Activated naive CD4-positive, alpha-beta T cell (primary cell): Measurements from ENCODE around the gene HTR6.
A peak's percentile ranks its signal among the peaks of the same experiment; 100 is the strongest.

Source experiments
- DNase-seq, 4 experiments: peaks; one replicate each; lab custom pipeline; 2025; lab: John Stamatoyannopoulos, UW

Gene HTR6

DNA sequence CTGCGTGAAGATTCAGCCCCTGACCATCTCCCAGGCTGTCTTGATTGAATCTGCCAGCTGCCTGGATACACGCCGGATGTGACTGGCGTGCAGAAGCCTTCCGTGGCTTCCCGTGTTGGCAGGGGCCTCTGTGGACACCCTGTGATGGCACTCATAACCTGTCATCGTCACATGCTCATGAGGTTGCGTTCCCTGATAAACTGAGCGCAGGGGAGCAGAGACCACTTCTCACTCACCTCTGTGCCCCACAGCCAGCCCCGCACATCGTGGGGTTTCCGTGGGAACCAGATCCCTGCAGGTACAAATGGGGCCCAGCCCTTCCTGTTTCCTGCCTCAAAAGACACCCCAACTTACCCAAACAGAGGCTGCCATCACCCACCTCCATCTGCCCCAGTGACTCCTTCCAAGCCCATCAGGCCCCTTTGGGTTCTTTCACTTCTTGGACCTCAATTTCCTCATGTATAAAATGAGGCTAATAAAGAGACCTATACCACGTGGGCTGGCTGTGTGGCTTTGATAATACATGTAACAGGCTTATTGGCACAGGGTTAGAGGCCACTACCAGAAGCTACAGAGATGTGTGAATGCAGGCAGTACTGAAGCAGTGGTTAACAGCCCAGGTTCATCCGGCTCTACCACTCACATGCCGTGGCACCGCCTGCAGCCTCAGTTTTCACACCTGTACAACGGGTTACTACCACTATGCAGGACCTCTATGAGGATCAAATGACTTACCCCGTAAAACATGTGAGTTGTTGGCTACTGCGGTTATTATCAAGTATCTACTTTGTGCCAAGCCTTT, 23.6 kb downstream of the HTR6 start:
- DNase-seq, result peak in 2 of 4 experiments; percentile 13 to 22

DNA sequence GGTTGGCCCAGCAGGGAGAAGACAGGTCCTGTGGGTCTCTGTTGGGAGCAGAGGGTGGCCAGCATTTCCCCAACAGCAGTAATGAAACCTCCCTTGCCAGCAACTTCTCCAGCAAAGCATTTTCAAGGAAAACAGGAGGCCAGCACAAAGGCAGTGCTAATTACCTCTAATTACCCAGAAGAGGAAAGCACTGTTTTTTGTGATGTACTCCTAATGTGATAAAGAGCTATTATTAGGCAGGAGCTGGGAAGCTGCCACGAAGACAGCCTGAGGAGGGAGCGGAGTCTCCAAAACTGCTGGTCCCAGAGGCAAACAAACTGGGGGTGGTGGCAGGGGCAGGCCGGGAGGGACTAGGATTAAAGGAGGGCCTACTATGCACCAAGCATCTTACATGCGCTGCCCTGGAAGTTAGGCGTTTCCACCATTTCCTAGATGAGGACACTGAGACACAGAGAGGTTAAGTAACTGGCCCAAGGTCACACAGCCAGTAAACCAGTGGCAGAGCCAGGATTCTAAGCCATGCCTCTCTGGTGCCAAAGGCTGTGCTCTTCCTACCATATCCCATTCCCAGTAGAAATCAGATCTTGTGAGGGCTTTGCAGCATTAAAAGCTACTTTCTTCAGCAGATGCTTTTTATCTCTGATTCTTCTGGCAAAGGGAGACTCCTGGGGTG, 24.5 kb downstream of the HTR6 start:
- DNase-seq, result no peak

DNA sequence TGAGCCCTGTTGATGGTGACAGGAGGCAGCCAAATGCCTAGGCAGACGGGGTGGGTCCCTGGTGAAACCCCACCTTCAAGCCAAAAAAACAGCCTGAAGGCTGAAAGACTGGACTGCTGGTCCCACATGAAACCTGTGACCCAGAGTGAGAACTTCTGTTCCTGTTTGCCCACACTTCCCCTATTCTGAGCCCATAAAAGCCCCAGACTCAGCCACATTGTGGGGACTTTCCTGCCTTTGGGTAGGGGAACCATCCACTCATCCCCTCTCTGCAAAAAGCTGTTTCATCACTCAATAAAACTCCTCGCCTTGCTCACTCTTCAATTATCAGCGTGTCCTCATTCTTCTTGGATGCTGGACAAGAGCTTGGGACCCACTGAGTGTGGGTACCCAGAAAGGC, 25.2 kb downstream of the HTR6 start:
- no peak for DNase-seq

DNA sequence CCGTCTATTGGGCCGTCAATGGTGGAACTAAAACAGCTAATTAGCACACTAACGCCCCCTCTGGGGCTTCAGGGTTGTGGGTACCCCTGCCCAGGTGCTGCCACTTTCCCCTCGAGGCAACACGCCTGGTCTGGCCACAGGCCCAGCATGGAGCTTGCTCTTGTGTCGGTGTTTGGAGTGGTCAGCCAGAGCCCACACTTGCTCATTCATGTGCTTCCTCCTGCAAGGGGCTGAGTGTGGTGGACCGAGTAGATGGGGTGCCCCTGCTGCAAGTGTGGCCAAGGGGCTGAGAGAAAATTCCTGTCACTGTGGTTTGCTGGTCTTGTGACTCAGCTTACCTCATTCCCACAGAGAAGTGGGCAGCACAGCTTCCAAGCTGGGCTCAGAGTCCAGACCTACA, 25.7 kb downstream of the HTR6 start:
- DNase-seq, result no peak

DNA sequence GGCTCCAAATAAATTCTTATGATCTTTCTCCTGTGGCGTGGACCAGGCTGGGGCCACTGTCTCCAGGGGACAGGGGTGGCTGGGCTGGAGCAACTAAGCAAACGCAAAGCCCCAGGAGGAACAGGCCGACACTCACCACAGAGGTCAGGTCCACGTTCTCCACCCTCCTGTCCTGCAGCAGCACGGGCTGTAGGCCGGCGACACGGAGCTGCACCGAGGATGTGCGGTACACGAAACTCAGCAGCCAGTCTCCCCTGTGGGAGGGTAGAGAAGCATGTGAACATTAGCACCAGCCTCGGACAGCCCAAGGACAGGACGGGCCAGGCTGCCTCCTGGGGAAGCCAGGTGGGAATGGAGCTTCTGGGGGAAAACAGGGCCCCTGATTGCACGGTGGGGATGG, 29.6 kb downstream of the HTR6 start:
- no peak for DNase-seq

DNA sequence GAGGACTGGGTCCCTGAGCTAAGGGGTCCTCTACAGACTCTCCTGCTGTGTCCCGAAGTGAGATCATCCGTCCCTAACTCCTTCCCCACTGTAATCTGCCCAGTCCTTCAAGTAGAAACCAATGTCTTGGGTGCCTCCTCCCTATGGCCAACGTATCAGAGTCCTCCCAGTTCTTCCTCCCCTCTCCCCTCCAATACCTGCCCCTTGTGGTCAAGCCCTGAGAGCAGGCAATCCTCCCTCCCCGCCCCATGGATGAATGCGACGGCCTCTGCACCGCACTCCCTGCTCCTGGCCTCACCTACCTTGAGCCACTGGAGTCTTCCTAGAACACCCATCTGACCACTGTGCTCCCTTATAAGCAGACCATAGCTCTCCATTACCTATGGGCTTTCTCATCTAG, 31.1 kb downstream of the HTR6 start:
- no peak for DNase-seq

DNA sequence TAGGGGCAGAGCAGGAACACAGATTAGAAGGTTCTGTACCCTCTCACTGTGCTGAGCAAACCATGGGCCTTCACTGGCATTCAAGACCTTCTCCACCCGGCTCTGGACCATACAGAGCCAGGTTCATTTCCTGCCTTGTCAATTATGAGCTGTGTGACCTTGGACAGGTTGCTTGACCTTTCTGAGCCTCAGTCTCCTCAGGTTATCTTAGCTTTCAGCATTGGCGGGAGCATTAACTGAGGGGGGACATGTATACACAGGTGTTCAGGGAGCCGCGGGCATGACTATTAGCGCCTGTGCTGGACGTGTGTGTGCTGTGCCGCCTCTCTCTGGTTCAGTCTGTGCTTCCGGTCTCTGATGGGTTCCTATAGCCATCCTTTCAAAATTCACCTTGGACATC, 32.1 kb downstream of the HTR6 start:
- no peak for DNase-seq

DNA sequence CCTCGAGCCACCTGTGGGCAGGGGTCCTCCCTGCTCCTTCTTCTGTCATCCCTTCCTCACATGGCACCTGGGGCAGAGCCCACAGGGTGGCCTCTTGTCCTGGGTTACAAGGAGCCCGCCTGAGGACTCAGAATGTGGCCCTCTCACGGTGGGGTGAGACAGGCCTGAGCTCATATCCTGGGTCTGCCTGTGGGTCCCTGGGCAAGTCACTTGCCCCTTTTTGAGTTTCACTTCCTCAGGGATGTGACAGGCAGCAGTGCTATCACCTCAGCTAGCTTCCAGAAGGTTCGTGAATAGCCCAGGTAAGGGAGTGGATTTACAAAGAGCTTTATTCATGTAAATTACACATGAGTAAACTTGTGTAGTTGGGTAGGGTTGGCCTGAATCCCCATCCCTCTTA, 33.5 kb downstream of the HTR6 start:
- DNase-seq, result no peak

DNA sequence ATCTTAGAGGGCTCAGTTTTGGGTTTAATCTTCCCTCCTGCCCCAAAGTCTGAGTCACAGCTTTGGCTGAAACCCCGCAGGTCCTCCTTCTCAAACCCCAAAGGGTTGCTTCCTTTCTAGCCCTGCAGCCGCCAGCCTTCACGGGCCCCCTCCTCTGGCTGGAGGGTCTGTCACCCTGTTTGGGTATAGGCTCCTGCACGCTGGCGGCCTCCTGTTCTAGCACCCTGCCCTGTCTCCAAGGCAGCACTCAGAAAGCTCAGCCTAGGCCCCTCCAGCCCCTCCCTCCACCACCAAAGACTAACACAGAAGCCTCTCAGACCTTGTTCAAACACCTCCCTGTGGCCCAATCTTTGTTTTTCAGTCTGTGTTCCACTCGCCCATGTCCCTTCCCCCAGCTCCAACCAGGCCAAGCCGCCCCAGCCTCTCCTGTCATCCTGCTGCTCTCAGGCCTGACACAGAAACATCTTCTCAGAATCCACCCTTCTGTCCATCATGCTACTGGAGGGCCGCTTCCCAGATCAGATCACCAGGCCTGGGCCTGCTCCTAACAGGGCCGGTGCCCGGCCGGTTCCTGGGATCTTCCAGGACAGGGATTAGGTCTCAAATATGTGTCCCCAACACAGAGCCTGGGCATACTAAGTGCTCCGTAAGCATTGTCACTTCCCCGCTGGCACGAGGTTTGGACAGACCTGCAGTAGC, 35.6 kb downstream of the HTR6 start:
- no peak for DNase-seq

DNA sequence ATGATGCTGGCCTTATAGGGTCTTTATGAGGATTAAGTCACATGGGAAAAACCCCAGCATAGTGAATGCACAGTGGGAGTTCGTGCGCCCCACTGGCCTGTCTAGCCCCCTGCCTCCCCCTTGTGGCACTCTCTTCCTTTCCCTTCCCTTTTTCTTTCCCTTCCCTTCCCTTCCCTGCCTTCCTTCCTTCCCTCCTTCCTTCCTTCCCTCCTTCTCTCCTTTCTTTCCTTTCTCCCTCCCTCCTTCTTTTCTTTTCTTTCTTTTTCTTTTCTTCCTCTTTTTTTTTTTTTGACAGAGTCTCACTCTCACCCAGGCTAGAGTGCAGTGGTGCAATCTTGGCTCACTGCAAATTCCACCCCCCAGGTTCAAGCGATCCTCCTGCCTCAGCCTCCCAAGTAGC, 38.6 kb downstream of the HTR6 start:
- no peak for DNase-seq

DNA sequence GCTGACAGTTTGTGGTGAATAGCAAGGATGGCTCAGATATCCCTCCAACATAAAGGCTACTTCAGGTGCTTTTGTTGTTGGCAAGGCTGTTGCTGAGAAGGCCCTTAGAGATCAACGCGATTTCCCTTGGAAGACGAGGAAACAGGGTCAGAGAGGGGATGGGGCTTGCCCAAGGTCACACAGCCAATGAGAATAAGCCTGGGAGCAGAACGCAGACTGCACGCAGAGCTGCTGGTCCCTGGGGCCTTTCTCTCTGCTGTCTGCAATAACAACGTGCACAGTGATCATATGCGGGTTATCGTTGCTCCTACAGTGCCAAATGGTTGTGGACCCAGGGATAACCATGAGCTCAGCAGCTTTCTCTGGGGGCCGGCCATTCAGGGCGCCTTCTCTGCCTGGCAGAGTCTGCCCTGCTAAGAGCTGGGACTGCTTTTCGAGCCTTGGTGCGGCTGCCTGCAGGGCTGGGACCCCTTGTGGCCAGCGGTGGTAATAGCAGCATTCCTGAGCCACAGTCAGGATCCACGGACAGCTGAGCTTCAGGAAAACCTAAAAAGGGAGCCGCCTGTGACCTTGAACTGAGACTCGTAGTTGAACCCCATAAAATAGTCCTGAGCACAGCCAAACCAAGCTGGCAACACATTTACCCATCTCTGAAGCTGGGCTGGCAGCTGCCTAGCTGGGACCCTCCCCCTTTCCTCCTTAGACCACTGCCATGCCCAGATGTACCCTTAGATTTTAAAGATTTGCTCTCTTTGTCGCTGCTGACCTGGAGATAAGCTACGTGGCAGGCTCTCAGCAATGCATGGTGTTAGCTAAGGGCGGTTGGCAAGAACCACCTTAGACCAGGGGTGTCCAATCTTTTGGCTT, 39.8 kb downstream of the HTR6 start:
- peak; percentile 18 to 46 (median 32) for DNase-seq

DNA sequence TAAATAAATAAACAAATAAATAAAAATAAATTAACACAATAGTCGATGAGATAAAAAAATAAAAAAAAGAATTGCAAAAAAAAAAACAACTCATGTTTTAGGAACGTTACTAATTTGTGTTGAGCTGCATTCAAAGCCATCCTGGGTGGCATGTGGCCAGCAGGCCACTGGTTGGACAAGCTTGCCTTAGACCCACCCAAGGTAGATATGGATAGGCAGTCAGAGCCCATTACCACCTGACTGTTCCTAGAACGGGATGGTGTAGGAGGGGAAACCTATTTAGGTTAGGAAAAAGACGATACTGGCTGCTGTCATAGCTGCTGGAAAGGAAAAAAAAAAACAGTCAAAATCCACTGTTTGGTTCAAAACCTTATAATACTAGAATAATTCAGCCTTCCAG, 40.8 kb downstream of the HTR6 start:
- no peak for DNase-seq

DNA sequence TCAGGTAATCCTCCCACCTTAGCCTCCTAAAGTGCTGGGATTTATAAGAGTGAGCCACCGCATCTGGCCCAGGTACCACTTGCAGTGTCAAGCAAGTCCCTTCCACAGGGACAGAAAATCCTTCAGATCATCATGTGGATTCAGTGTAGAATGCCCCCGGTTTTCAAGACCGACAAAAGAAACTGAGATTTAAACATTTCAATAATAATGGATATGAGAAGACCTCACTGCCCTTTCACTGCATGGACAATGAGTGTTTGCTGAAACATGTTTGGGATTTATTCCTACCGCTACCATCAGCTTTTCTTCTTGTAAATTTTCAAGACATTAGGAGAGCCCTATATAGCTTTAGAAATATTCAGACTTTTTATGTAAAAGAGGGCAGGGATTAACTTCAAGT, 41.5 kb downstream of the HTR6 start:
- no peak for DNase-seq

DNA sequence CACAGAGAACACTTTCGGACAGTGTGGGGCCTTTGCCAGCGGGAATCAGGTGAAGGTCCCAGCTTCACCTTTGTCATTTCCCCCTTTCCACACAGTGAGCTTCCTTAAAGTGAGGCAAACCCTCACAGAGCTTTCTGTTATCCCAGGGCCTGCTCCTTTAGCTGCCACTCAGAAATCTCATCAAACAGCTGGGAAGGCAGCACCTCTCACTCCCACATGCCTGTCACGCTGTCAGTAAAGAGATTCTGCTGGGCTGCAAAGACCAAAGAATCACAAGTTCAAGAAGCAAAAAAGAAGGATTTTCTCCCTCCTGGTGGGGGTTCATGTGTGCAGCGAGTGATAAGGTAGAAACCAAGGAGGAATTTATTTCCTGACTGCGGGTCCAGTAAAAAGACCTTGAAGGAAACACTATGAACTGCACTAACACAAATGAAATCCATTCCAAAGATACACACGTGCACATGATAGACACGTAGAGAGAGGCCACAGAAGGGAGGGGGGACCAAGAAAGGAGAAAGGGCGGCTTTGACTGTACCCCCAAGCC, 44.0 kb downstream of the HTR6 start:
- no peak for DNase-seq

DNA sequence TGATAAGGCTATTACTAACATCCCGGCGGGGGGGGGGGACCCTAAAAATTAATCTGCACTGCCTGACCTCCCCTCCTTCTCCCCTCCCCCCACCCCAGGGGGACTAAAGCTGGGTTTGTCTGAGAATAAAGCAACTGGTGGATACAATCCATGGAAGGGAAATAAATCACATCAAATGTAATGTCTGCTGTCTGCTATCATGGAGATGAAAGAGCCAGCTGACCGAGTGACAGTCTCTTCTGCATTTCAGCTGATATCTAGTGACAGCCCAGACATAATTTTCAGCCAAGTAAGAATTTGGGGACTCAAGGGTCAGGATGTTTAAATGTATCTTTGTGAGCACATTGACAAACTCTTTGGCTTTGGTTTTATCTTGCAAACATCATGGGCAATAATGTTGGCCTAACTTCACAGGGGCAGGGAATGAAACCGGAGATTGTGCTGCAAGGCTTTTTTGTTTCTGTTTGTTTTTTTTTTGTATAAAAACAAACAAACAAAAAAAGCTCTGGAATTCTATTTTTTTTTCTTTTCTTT, 44.7 kb downstream of the HTR6 start:
- DNase-seq, result no peak

DNA sequence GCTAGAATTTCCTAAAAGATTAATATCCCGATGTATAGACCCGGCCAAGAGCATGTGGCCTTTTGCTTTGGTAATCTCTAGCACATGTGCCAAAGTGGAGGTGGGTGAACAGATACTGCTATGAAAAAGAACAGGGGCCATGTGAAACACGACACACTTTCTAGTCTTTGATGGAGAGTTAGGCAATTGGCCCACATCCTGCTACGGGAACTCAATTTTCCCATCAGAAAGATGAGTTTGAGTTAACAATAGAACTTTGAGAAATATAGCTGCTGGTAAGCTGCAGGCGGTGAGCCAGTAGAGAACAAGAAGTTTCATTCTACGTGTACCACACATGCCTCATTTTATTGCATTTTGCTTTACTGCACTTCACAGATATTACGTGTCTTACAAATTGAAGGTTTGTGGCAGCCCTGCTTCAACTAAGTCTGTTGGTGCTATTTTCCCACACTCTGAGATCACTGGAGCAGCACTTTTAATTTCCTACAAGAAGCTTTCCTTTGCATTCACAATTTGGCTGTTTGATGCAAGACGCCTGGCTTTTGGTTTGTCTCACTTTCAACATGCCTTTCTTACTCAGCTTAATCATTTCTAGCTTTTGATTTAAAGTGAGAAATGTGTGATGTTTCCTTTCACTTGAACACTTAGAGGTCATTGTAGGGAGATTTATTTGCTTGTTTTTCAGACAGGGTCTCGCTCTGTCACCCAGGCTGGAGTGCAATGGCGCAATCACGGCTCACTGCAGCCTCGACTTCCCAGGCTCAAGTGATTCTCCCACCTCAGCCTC, 46.3 kb downstream of the HTR6 start:
- no peak for DNase-seq

DNA sequence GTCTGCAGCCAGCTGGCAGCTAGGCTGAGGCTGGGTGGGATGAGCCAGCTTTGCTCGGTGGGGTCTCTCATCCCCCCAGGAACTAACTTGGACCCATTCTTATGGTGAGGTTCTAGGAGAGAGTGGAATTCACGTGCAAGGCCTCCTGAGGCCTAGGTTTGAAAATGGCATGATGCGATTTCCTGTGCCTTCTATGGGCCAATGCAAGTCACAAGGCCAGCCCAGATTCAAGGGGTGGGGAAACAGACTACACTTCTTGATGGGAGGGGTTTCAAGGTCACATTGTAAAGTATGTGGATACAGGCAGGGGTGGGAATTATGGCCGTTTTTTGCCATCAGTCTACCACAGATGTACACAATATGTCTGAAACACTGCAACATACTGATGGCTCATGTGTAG, 48.3 kb downstream of the HTR6 start:
- DNase-seq, result no peak

DNA sequence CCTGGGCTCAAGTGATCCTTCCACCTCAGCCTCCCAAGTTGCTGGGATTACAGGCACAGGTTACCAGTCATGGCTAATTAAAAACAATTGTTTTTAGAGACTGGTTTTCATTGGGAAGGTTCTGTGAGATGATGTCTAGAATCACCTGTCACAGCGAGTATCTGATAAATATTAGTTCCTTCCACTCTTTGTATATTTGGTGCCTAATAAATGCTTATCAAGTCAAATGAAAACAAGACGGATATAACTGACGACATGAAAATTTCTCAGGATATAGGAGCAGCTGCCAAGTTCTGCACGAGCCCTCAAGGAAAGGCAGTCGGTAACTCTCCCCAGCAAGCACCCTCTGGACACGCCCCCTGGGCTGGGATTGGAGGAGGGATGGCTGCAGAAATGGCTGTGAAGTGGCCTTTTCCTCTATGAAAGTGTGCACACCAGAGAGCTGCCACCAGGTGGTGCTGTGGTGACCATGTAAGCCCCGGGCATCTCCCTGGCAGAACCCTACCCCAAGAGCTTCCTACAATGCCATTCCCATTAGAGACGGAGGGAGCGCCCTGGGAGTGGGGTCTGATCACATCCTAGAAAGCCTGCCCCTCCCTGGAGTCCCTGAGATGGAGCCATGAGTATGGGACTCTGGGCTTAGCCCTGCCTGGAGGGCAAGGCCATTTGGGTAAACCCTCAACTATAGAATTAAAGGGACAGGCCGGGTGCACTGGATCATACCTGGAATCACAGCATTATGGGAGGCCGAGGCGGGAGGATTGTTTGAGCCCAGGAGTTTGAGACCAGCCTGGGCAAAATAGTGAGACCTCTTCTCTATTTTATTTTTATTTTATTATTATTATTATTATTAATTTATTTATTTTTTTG, 50.9 kb downstream of the HTR6 start:
- DNase-seq, result peak; percentile 38 to 69 (median 52)

DNA sequence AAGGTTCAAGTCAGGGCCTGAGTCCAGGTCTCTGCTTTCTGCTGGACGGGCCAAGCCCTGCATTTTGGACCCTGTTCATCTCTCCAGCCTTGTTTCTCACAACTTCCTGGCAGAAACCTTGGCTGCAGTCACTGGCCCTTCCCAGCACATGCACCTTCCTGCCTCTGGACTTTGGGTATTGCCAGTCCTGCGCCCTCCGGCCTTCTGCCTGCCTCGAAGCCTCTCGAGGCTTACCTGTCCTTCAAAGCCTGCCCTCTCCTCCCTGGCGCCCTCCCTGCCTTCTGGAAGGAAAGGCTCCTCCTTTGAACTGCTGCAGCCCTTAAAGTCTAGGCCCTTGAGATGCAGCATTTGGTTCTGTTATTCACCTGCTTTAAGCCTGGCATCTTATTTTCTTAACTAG, 52.8 kb downstream of the HTR6 start:
- no peak for DNase-seq

DNA sequence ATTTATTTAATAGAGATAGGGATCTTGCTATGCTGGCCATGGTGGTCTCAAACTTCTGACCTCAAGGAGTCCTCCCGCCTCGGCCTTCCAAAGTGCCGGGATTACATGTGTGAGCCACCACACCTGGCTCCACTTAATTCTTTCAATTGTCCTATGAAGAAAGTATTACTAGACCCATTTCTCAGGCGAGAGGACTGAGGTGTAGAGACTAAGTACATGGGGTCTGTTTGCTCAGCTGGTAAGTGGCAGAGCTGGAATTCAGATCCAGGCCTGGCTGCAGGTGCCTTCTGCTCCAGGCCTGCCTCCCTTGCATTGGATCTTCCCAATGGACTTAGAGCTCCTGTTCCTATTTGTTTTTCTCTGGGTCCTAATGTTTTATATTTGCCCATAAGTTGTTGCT, 55.5 kb downstream of the HTR6 start:
- no peak for DNase-seq
